T-helper 2 cell treated with Interferon-gamma antibody and Interleukin-4, amounts not matched to agents 100 ng/mL and 5 ng/mL, for 36 hours (primary cell): ENCODE data around the gene CTSL. TPM values are rescaled to one million over a fixed set of nuclear protein-coding genes. Genes with fewer than 3 reads are reported as not detected.
"Not testable (repeated sequence)": the region's sequence is repeated elsewhere in the genome, so short reads cannot be mapped to it uniquely, and the experiment has no call there.

Source experiments
- intact Hi-C: fragments of 100-400 bp; cut with micrococcal nuclease; formaldehyde crosslinking; loops from one replicate; pipeline ENCODE4 v1.15.1; 2023
- total RNA-seq: library from RNA; stranded (reverse); gene quantifications from 2 replicates; pipeline ENCODE4 v1.2.3, GENCODE V29; 2022

CTSL gene
- total RNA-seq, 1 donor from 2014 or later: 5.9 TPM

DNA sequence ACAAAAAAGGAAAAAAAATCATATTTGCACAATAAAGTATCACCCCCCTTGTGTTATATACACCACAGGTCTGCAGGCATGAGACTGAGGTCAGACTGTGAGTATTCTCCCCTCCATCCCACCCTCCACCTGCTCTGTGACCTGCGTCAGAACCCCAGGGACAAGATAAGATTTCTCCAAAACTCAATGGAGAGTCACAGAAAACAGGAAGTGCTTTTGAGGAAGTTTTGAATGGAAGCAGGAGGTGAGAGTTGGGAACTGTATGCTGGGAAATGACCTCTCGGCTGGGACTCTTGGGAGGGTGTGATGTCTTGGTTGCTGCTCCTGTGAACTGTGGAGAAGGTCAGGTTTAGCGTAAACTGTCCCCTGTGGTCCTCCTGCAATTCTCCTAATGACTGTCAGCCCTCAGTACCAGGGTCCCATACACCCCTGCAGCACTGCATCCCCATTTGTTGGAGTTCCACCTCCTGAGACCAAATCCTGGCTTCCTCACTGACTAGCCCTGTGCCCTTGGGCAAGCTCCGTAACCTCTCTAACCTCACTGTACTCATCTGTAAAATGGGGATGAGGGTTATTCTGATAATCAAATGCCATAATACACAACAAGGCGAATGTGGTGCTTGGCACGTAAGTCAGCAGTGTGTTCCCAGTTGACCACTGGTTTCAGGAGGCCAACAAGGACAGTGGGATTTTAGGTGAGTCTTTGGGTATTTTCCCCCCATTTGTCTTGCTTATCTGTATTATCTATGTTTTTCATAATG is 6.9 kb upstream of the CTSL start:
- intact Hi-C loops: no loop called here

DNA sequence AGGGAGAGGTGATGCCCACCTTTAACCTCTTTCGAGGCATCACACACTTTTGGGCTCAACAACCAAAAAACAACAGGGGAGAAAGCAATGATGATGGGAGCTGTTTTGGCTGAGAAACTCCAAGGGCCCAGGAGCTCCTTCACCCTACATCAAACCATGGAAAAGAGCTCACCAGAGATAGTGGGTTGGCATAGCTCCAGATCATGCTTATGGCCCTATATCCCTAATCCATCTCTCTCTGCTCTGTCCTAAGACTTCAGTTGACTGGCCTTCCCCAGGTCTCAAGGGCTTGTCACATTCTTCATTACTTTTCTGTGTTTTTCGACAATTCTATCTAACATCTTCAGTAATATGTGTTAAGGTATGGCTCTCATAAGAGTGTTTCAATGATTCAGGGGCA is 5.7 kb upstream of the CTSL start:
- intact Hi-C loops: no loop called here

DNA sequence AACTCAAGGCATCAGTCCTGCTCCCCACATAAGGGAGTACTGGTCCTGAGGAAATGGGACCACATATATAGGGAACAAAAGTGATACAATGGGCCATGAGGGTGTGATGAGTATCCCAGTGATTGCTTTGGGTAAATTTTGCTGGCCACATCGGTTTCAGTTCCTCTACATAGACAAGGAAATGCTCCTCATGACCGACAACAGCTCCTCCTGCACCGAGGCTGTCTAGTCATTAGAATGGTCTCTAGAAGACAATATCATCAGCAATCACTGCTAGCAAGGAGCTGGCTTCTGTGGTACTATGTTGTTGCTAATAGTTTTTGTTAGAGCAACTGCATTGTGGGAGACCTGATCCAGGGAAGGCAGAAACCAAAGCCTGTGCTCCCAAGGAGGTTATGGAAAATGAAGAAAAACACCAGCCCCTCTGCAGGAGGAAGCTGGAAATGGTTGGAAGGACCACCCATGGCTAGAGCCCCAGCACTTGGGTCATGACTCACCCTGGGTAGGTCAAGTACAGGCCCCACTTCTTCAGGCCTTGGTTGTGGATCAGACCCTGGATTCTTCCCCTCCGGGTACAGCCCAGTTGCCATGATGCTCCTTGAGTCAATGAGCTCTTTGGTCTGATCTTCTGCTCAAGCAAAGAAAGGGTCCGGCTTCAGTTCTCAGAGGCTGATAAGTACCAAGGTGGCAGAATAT is 3.4 kb upstream of the CTSL start:
- intact Hi-C loops: no loop called here

DNA sequence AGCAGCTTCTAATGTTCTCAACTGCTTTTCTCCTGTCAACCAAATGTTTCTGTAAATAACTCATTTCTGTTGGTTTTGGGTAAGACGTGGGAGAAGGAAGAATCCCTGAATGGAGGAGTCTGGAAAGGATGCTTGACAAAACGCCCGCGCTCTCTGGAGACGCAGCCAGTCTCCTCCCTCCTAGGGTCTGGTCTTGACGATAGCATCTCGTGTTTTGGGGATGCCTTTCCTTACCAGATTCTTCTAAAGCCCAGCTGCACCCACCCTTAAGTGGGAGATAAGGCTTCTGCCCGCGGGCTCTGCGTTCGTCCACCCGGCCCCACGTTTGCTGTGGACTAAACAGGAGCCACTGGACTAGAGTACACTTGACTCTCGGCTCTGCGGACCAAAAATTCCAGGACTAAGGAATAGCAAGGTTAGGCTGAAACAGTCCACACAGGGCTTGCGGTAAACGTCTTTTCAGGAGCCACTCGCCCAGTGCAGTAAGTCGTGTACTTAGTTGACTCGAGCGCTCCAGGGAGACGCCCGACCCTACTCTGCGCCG is 491 bp upstream of the CTSL start:
- intact Hi-C loops: no loop called here

DNA sequence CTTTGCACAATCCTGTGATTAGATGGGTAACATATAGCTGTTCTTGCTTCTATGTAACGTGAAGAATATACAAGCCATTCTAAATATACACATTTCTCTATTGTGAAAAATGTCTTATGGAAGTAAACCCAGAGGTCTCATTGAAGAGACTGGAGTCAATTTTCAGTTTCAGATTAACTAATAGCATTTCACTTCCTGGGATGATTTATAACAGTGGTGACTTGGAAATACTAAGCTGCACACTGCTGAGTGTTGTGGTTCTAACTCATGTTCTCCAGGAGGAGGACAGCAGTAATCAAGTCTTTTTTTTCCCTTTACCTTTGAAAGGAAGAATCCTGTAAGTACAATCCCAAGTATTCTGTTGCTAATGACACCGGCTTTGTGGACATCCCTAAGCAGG is 3.3 kb downstream of the CTSL start:
- intact Hi-C loops: no loop called here

DNA sequence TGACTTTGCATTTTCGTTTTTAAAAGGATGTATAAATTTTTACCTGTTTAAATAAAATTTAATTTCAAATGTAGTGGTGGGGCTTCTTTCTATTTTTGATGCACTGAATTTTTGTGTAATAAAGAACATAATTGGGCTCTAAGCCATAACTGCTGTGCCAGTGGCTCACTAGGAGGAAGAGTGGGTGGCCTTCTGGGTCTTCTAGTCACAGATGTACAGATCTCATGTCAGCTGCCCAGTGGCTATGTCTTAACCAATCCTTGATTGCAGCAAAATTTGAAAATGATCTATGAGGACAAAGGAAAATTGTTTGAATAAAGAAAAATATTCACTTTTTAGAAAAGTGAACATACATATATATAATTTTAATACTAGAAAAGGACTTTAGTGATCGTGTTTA is 5.4 kb downstream of the CTSL start:
- intact Hi-C loops: no loop called here

DNA sequence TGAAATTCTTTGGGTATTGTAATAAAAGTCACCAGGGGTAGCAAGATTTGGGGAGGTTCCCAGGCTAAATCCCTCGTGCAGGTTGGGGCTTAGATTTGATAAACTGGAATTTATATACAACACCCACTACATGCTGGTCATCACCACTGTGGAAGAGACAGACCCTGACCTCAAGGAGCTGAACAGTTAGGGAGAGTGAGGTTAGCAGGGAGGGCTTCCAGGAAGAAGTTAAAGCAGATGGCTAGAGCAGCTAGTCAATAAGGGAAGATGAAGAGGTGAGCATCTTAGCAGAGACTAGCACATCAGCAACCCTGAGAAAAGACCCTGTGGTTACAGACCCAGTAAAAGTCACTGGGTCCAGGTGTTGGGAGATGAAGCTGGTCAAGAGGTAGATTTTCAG is 6.4 kb downstream of the CTSL start:
- intact Hi-C loops: no loop called here

DNA sequence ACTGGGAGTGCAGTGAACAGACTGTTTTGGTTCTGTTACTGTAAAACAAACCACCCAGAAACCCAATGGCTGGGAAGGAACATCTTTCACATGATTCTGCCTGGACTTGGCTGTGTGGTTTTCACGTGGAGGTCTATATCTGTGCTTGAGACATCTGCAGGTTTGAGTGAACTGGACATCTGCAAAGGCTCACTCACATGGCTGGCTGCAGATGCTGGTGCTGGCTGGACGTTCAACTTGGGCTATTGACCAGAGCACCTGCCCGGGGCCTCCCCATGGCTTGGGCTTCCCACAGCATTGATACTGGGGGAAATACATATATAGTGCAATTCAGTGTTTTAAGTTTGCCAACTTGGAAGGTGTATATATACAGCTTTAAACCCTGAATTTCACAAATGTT is 6.8 kb downstream of the CTSL start:
- intact Hi-C loops: no loop called here

DNA sequence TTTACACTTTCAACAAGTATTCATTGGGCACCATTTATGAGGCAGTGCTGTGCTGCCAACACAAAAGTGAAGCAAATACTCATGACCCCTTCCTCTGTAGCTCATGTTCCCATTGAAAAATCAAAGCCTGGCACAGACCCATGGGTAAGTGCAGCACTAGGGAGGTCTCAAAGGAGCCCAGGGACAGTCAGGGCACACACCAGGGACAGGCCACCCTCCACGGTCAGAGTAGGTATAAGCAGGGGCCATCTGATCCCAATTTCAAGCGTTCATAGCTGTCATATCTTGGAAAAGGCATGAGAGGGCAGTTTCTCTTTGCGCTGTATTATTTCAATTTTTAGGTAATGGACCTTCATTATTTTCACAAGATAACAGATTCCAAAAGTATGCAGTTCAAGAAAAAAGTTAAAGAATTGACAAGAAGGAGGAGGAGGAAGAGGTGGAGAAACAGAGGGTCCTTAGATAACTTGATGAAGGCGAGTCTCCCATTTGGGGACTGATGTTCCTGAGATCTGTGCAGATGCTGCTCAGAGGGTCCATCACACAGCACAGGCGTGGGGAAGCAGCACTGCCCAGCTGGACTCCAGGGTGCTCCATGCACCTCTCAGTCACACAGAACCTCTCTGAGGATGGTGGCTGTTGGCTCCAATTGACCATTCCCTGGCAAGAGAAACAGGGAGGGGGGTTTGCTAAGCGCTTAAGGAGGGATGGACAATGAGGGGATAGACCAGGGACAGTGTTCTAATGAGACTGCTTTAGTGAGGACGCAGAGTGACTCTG is 7.5 kb downstream of the CTSL start:
- intact Hi-C loops: no loop called here

DNA sequence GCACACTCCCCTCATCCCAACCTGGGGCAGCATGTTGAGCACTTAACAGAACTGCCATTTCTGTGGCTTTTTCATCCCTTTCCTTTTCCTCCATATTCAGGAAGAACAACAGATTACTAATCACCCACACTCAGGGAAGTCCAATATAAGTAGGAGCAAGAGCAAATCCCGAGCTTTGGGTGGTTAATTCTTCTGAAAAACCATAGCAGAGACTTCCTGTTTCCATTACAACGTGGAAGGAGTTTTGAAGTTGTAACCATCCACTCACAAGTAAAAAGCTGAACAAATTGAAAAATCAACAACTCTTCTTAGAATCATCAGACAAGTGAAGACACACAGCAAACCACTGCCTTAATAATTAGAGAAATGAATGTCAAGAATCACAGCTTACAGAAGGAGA is 8.2 kb downstream of the CTSL start:
- intact Hi-C loops: no loop called here

DNA sequence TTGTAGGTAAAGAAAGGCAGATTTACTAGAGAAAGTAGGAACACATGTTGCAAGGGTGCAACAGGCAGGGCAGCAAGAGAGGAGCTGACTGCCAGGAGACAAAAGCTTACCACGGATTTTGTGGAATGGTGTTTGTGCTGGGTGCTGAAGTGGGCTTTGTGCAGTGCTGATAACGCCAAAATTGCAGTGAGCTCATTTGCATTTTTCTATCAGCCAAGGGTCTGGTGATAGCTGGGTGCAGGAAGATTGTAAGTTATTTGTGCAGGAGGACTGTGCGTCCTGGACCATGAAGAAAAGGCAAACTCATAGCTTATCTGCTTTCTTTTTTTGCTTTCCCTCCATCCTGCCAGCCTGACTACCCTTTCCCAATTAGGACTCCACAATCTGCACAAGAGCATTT is 13.6 kb downstream of the CTSL start:
- intact Hi-C loops: no loop called here

DNA sequence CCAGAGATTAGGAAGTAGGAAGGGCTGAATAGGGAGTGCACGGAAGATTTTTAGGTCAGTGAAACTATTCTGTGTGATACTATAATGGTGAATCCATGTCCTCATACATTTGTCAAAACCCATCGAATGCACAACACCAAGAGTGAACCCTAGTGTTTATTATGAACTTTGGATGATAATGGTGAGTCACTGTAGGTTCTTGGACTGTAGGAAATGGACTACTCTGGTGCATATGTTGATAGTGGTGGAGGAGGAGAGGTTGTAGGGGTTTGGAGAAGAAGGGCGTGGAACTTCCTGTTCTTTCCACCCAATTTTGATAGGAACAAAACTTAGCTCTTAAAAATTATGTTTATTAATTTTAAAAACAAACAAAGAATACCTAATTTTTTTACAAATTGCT is 14.3 kb downstream of the CTSL start:
- intact Hi-C loops: no loop called here

DNA sequence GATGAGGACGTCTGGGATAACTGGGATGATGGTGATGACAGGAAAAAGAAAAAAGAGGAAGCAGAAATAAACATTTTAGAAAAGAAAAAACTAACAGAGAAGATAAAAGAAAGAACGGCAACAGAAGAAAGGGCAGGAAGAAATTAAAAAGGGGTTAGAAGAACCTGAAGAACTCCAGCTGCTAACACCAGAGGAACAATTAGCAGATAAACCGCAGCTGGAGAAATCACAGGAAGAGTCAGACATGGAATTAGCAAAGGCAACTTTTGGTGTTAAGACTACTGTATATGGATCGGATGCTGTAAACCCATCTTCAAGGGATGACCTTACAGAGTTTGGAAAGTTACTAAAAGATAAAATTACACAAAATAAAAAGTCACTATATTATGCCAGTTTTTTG is 15.4 kb downstream of the CTSL start:
- intact Hi-C loops: no loop called here

DNA sequence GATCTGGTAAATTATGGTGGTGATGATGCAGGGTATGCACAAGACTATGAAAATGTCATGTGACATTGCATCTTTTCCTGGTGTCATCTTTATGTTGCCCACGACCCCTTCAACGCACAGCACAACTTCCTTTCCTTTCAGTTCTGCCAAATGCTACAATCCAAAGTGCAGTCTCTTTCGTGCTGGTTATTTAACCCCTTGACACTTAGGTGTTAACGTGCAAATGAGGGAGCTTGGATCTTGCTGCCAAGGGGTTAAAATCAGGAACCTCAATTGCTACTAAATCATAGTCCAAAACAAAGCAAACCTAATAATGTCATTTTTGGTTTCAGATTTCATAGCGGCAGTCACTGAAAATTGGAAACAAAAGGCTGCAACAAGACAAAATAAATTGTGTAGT is 16.0 kb downstream of the CTSL start:
- intact Hi-C loops: no loop called here

DNA sequence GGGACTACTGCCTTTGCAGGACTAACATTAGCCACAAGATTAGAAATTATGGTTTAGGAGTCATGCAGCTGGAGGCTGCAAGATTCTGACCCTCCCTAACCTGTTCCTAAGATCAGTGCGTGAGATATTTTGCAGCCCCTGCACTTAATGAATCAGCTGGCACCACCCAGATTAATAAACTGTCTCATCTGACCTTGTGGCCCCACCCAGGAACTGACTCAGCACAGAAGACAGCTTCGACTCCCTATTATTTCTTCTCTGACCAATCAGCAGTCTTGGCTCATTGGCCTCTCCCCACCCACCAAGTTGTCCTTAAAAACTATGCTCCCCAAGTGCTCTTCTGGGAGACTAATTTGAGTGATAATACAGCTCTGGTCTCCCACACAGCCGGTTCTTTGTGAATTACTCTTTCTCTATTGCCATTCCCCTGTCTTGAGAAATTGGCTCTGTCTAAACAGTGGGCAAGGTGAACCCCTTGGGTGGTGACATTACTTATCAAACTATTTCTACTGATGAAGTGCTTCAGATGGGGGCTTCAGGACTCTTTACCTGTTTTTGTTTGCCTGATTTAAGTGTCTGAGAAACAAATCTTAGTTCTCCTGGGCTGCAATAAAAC is 17.0 kb downstream of the CTSL start:
- intact Hi-C loops: no loop called here

DNA sequence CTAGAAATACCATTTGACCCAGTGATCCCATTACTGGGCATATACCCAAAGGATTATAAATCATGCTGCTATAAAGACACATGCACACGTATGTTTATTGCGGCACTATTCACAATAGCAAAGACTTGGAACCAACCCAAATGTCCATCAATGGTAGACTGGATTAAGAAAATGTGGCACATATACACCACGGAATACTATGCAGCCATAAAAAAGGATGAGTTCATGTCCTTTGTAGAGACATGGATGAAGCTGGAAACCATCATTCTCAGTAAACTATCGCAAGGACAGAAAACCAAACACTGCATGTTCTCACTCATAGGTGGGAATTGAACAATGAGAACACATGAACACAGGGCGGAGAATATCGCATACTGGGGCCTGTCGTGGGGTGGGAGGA is 18.3 kb downstream of the CTSL start:
- intact Hi-C loops: not testable (repeated sequence)

DNA sequence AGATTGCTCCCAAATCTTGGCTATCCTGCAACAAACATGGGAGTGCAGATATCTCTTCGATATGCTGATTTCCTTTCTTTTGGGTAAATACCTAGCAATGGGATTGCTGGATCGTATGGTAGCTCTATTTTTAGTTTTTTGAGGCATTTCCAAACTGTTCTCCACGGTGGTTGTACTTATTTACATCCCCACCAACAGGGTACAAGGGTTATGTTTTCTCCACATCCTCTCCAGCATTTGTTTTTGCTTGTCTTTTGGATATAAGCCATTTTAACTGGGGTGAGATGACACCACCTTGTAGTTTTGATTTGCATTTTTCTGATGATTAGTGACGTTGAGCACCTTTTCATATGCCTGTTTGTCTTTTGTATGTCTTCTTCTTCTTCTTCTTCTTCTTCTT is 20.3 kb downstream of the CTSL start:
- intact Hi-C loops: no loop called here

DNA sequence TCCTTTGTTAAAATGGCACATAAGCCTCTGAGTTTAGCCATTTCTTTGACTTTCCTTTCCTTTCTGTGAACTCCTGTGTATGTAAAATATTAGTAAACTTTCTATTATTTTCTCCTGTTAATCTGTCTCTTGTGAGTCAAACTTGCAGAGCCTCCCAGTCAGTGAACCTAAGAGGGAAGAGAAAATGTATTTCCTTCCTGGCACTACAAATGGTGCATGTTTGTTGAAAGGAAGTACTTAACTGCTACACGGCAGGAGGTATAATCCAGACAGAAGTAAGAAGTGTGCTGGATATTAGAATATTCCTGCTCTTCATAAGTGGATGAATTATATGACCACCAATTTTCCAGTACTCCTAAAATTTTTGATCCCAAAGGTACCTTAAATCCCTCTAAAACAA is 23.0 kb downstream of the CTSL start:
- intact Hi-C loops: no loop called here

DNA sequence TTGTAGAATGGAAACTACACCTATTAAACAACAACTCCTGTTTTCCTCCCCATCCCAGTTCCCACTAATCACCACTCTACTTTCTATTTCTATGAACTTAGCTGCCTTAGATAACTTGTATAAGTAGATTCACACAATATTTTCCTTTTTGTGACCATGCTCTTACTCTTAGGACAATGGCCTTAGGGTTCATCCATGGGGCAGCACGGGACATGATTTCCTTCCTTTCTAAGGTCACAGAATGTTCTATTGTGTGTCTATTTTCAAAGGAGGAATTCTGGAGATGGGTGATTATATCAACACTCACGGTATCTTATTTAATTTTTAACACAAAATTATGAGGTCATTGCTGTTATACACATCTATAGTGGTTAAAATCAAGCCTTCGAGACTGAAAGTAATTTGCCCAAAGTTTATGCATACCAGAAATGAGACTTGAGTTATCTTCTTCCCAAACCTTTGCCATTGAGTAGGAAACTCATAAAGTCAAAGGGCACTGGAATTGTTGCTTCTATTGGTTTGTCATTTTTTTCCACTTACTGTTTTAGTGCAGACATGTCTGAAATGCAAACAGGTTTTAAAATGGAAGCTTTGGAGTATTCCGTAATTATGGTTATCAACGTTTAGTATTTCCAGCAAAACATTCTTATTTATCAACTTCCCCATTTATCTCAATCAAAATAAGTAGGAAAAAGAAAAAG is 23.6 kb downstream of the CTSL start:
- intact Hi-C loops: no loop called here

DNA sequence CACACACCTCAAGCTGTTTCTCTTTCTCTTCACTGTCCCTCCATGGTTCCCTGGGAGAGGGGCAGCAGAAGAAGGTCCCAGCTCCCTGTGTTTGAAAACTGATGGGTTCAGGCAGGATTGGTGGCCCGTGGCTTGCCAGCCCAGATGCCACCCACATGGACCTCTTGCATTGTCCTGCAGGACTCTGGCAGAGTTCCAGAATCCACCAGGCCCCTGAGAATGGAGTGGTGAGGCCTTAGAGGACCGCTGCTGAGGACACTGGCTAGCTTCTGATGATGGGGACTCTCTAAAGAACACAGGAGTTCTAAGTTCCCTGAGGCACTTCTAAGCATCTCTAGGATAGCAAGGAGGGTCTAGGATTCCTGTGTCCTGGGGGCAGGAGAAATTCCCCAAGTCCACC is 24.8 kb downstream of the CTSL start:
- intact Hi-C loops: no loop called here

DNA sequence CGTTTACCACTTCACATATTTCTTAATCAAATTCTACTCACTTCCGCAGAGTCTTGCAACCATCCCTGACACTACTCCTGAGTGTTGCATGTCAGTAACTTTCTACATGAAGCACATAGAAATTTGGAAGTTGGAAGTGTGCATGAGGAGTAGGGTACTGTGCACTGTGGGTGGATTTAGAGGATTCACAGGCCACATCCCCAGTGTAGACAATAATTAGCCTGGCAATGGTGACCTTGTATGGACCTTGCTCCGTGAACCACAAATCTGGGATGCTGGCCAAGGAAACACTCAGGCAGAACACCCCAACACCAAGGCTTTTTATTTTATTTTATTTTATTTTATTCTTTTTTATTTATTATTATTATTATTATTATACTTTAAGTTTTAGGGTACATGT is 25.5 kb downstream of the CTSL start:
- intact Hi-C loops: no loop called here
